Panc1 (cell line): ENCODE data around the gene LUZP2. TPM values are rescaled to one million over a fixed set of nuclear protein-coding genes. Genes with fewer than 3 reads are reported as not detected.

Experiments used
- ATAC-seq: fragments of 200-7000 bp; cut with Tn5 transposase; 2 replicates; pipeline ENCODE4 v1.9.1; 2020; ENCODE audit warnings: mild to moderate bottlenecking, moderate library complexity
- BruUV-seq: library from RNA; stranded (reverse); fragments of 400-500 nt; replicated peaks from 2 replicates; lab custom pipeline; 2021; lab: Mats Ljungman, UMichigan
- CTCF ChIA-PET: fragments of 300-600 bp; sonication (Branson Sonifier 250); formaldehyde crosslinking; loops from one replicate; lab custom pipeline; 2022; ENCODE audit warnings: antibody characterized with exemption; lab: Charles Lee
- POLR2A ChIA-PET: fragments of 300-600 bp; sonication (Branson Sonifier 250); formaldehyde crosslinking; loops from one replicate; lab custom pipeline; 2022; ENCODE audit warnings: antibody characterized with exemption; lab: Charles Lee
- DNase-seq: peaks from one replicate; pipeline ENCODE4 v3.0.0-alpha.2; 2010; ENCODE audit warnings: low read depth, low spot score
- H3K27ac ChIP-seq: 2 replicates; pipeline ENCODE4 v1.5.1; 2011; ENCODE audit warnings: mild to moderate bottlenecking, low read length, inconsistent platforms
- H3K27me3 ChIP-seq: fragments of 200-500 bp; sonication (Bioruptor generic); 2 replicates; pipeline ENCODE4 v1.6.0; 2014; ENCODE audit warnings: low read length, inconsistent platforms; ENCODE audit not compliant: control insufficient read depth, insufficient read depth
- H3K36me3 ChIP-seq: fragments of 200-500 bp; sonication (Bioruptor generic); 2 replicates; pipeline ENCODE4 v1.5.1; 2014; ENCODE audit warnings: inconsistent platforms, mild to moderate bottlenecking, low read length, moderate library complexity; ENCODE audit not compliant: control insufficient read depth, insufficient read depth
- H3K4me1 ChIP-seq: 2 replicates; pipeline ENCODE4 v1.5.1; 2011; ENCODE audit warnings: inconsistent platforms, mild to moderate bottlenecking, low read length, moderate library complexity; ENCODE audit not compliant: control insufficient read depth, insufficient read depth
- H3K4me3 ChIP-seq, 2 experiments: 2 replicates each; pipeline ENCODE4 v1.5.1; 2011 to 2012; ENCODE audit warnings: low read depth in 2 of 2, low read length in 2 of 2, mild to moderate bottlenecking in 2 of 2, inconsistent platforms in 1 of 2, moderate library complexity in 1 of 2
- H3K9me3 ChIP-seq: fragments of 200-500 bp; sonication (Bioruptor generic); 2 replicates; pipeline ENCODE4 v1.5.1; 2014; ENCODE audit warnings: low read depth, mild to moderate bottlenecking, inconsistent platforms, low read length, moderate library complexity; ENCODE audit not compliant: control insufficient read depth, insufficient read depth
- POLR2AphosphoS5 ChIP-seq: IDR thresholded peaks from 2 replicates; pipeline ENCODE4 v1.6.1; 2012; ENCODE audit warnings: mild to moderate bottlenecking, low read depth, low read length, moderate library complexity
- SIN3A ChIP-seq: IDR thresholded peaks from 2 replicates; pipeline ENCODE4 v1.6.1; 2012; ENCODE audit warnings: low read depth, mild to moderate bottlenecking, low read length, moderate library complexity, borderline replicate concordance; ENCODE audit not compliant: insufficient read depth
- TCF7L2 ChIP-seq: IDR thresholded peaks from 2 replicates; pipeline ENCODE4 v1.6.1; 2011; ENCODE audit warnings: mild to moderate bottlenecking, low read depth, low read length, inconsistent platforms
- in situ Hi-C: cut with HindIII; loops from 2 replicates; pipeline ENCODE4 v1.10.0; 2016; ENCODE audit warnings: low sequenced_read_pairs, low pct_unique_long_range_greater_than_20kb
- intact Hi-C: fragments of 100-400 bp; cut with micrococcal nuclease; formaldehyde crosslinking; loops from one replicate; pipeline ENCODE4 v1.10.0; 2022; ENCODE audit not compliant: unreplicated experiment
- total RNA-seq: library from RNA; stranded (reverse); gene quantifications from one replicate; pipeline ENCODE4 v1.2.1, GENCODE V29; 2021; ENCODE audit not compliant: unreplicated experiment
- TF ChIP-seq, protein P1 (sequence below), 2 experiments: IDR thresholded peaks; 2 replicates each; pipeline ENCODE4 v1.6.1; 2011 to 2012; ENCODE audit warnings: low read depth in 2 of 2, control low read depth in 1 of 2, low read length in 1 of 2, mild to moderate bottlenecking in 1 of 2, moderate library complexity in 1 of 2; ENCODE audit not compliant: insufficient read depth in 1 of 2
- TF ChIP-seq, protein P2 (sequence below): fragments of 450-650 bp; IDR thresholded peaks from 2 replicates; pipeline ENCODE4 v1.5.1; 2017; ENCODE audit warnings: mild to moderate bottlenecking

Gene LUZP2
- total RNA-seq, 1 experiment from 2014 or later = 0.18 TPM

DNA sequence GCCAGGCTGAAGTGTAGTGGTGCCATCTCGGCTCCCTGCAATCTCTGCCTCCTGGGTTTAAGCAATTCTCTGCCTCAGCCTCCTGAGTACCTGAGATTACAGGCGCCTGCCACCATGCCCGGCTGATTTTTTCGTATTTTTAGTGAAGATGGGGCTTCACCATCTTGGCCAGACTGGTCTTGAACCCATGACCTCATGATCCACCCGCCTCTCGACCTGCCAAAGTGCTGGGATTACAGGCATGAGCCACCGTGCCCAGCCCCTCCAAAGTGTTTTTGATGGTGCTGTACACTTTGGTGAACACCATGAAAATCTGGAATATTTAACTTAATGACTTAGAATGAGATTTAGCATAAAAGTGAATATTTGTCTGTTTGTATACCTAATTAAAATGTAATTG lies 5.6 kb downstream of the LUZP2 start:
- Histone ChIP-seq H3K27me3 (peaks cover 9% of the 10 kb centered on the region; the same call in 1 of the 2 replicates), H3K9me3 (no peaks in the 10 kb centered on the region), H3K27ac (no peak overlapping the region), H3K4me1 (no peaks in the 10 kb centered on the region), H3K4me3 (no peak overlapping the region), H3K36me3 (no peaks in the 10 kb centered on the region)
- ATAC-seq (no peak), DNase-seq (no peak)
- CTCF ChIA-PET = no interaction called here
- intact Hi-C loops = no loop called here
- POLR2A ChIA-PET = no interaction called here
- in situ Hi-C loops = no loop called here
- no peak for TF ChIP-seq TCF7L2
- TF ChIP-seq, protein P1, sequence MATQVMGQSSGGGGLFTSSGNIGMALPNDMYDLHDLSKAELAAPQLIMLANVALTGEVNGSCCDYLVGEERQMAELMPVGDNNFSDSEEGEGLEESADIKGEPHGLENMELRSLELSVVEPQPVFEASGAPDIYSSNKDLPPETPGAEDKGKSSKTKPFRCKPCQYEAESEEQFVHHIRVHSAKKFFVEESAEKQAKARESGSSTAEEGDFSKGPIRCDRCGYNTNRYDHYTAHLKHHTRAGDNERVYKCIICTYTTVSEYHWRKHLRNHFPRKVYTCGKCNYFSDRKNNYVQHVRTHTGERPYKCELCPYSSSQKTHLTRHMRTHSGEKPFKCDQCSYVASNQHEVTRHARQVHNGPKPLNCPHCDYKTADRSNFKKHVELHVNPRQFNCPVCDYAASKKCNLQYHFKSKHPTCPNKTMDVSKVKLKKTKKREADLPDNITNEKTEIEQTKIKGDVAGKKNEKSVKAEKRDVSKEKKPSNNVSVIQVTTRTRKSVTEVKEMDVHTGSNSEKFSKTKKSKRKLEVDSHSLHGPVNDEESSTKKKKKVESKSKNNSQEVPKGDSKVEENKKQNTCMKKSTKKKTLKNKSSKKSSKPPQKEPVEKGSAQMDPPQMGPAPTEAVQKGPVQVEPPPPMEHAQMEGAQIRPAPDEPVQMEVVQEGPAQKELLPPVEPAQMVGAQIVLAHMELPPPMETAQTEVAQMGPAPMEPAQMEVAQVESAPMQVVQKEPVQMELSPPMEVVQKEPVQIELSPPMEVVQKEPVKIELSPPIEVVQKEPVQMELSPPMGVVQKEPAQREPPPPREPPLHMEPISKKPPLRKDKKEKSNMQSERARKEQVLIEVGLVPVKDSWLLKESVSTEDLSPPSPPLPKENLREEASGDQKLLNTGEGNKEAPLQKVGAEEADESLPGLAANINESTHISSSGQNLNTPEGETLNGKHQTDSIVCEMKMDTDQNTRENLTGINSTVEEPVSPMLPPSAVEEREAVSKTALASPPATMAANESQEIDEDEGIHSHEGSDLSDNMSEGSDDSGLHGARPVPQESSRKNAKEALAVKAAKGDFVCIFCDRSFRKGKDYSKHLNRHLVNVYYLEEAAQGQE (IDR thresholded peaks at IDR 0.05; ENCODE audit: insufficient read depth in 1 of 2, low read depth in 2 of 2, low read length in 1 of 2) = no peak
- no peak for TF ChIP-seq SIN3A
- no peak for TF ChIP-seq POLR2AphosphoS5
- TF ChIP-seq, protein P2, sequence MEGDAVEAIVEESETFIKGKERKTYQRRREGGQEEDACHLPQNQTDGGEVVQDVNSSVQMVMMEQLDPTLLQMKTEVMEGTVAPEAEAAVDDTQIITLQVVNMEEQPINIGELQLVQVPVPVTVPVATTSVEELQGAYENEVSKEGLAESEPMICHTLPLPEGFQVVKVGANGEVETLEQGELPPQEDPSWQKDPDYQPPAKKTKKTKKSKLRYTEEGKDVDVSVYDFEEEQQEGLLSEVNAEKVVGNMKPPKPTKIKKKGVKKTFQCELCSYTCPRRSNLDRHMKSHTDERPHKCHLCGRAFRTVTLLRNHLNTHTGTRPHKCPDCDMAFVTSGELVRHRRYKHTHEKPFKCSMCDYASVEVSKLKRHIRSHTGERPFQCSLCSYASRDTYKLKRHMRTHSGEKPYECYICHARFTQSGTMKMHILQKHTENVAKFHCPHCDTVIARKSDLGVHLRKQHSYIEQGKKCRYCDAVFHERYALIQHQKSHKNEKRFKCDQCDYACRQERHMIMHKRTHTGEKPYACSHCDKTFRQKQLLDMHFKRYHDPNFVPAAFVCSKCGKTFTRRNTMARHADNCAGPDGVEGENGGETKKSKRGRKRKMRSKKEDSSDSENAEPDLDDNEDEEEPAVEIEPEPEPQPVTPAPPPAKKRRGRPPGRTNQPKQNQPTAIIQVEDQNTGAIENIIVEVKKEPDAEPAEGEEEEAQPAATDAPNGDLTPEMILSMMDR = no peak
- no TSS peak for BruUV-seq

DNA sequence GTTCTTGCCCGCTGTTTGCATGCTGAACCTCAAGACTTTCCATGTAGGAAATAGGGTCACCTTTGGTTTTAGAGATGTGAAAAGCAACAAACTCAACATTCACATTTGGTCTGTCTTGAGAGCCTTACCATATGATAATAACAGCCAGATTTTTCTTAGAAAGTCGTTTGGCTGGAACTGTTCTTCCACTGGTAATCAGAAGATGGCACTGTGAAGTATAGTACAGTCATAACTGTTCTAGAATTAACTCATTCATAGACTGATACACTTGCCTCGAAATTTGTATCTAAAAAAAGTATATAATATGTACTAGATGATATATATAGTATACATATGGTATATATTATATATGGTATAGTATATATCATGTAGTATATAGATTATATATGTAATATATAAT lies 12.3 kb downstream of the LUZP2 start:
- in situ Hi-C loops = no loop called here
- Histone ChIP-seq H3K27me3 (no peaks in the 10 kb centered on the region), H3K4me1 (no peaks in the 10 kb centered on the region), H3K9me3 (no peaks in the 10 kb centered on the region), H3K27ac (no peak overlapping the region), H3K4me3 (no peak overlapping the region), H3K36me3 (no peaks in the 10 kb centered on the region)
- intact Hi-C loops = no loop called here
- POLR2A ChIA-PET = no interaction called here
- TF ChIP-seq SIN3A = no peak
- TF ChIP-seq, protein P2 = peak; percentile 22; the same call in 1 of the 2 replicates
- no TSS peak for BruUV-seq
- CTCF ChIA-PET = no interaction called here
- no peak for DNase-seq
- ATAC-seq = no peak
